ENCODE results near the gene PFN1.
"Not testable (repeated sequence)": the region's sequence is repeated elsewhere in the genome, so short reads cannot be mapped to it uniquely, and the experiment has no call there.

The PFN1 gene

GRCh38 chr17:4920351-4921048 lies 27.8 kb downstream of the PFN1 start:
- no peak for DNase-seq

GRCh38 chr17:4919511-4920047 lies 28.8 kb downstream of the PFN1 start:
- no peak for DNase-seq

- DNase-seq = not testable (repeated sequence)
Measured at GRCh38 chr17:4914551-4914950, 33.8 kb downstream of the PFN1 start.

- DNase-seq = no peak
Measured at GRCh38 chr17:4913994-4914393, 34.3 kb downstream of the PFN1 start.

- peak; percentile 35 for DNase-seq
Measured at GRCh38 chr17:4908711-4909496, 39.4 kb downstream of the PFN1 start.

- no peak for DNase-seq
Measured at GRCh38 chr17:4908301-4908700, 40.0 kb downstream of the PFN1 start.

GRCh38 chr17:4906642-4907041 lies 41.7 kb downstream of the PFN1 start:
- not testable (repeated sequence) for DNase-seq

GRCh38 chr17:4903051-4903818 lies 45.1 kb downstream of the PFN1 start, which contains the start of gene CHRNE:
TSS of gene CHRNE (minus strand) at chr17:4903098. CDS start at chr17:4903063, 35 bp downstream.
- peak; percentile 43 for DNase-seq

GRCh38 chr17:4902540-4902939 lies 45.8 kb downstream of the PFN1 start:
- no peak for DNase-seq

GRCh38 chr17:4901648-4902344 lies 46.5 kb downstream of the PFN1 start:
- DNase-seq = no peak

GRCh38 chr17:4901108-4901647 lies 47.2 kb downstream of the PFN1 start:
- DNase-seq = no peak

GRCh38 chr17:4900231-4901107 lies 47.9 kb downstream of the PFN1 start:
- DNase-seq = no peak

- no peak for DNase-seq
Measured at GRCh38 chr17:4899341-4900230, 48.7 kb downstream of the PFN1 start, which contains the start of gene C17orf107. TSS of gene C17orf107 (plus strand) at chr17:4899536. CDS start at chr17:4899763, 227 bp downstream.

- no peak for DNase-seq
Measured at GRCh38 chr17:4898927-4899326, 49.4 kb downstream of the PFN1 start.

GRCh38 chr17:4898351-4898750 lies 50.0 kb downstream of the PFN1 start:
- no peak for DNase-seq

- DNase-seq = no peak
Measured at GRCh38 chr17:4897785-4898184, 50.5 kb downstream of the PFN1 start.

- no peak for DNase-seq
Measured at GRCh38 chr17:4897198-4897687, 51.1 kb downstream of the PFN1 start.

GRCh38 chr17:4896332-4897197 lies 51.8 kb downstream of the PFN1 start:
- DNase-seq = no peak

All from NCI-H2029 treated with DMSO at 0.1 percent for 48 hours (cell line).